ENCODE data around the gene HNRNPLL.
"Not testable (repeated sequence)": the region's sequence is repeated elsewhere in the genome, so short reads cannot be mapped to it uniquely, and the experiment has no call there.

HNRNPLL gene

GRCh38 chr2:38619458-38620164, 16.9 kb upstream of the HNRNPLL start:
- no peak for DNase-seq

GRCh38 chr2:38617301-38617700, 14.6 kb upstream of the HNRNPLL start:
- DNase-seq = no peak

DNA sequence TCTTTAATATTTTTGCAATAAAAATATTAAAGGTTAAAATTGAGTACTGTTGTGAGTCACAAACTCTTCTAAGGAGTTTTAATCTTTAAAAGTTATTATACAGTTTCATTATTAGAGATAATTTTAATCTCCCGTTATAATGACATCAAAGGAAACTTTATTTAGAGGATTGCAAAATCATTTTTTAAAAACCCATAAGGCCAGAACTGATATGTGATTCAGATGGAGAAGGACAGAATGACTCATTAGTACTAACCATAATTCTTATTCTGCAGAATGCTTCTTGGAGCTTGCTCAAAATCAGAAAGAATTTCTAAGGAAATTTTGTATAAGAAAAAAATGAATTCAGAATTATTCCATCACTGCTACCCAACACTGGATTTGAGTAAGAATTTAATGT, 12.5 kb upstream of the HNRNPLL start:
- no peak for DNase-seq

GRCh38 chr2:38613849-38614213, 11.1 kb upstream of the HNRNPLL start:
- no peak for DNase-seq

DNA sequence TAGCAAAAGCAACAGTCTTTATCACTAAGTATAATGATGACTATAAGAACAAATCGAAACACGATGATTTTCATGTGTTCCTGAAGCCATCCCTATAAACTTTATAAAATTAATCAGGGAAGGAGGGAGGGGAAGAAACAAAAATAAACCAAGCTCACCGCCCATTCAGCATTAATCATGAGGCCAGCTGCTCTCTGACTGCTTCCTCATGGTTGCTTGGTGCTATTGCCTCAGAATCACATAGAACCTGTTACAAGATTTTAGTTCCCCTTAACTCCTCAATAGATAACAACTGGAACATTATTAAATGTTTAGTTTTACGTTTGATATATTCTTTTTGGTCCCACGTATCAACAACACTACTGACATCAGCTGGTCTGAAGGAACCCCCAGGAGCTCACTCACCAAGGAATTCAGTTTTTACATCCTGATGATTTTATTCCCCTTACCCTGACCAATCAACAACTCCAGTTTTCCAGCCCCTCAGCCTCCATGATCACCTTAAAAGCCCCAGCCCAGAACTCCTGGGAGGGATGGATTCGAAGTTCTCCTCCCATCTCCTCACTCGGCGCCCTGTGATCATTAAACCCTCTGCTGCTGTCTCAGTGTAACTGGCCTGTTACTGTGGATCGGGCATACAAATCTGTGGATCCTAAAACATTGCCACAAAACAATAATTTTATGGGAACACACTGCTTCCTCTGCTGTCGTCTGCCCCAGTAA, 10.6 kb upstream of the HNRNPLL start:
- DNase-seq = no peak

GRCh38 chr2:38610851-38611801, 8.4 kb upstream of the HNRNPLL start:
- no peak for DNase-seq

DNA sequence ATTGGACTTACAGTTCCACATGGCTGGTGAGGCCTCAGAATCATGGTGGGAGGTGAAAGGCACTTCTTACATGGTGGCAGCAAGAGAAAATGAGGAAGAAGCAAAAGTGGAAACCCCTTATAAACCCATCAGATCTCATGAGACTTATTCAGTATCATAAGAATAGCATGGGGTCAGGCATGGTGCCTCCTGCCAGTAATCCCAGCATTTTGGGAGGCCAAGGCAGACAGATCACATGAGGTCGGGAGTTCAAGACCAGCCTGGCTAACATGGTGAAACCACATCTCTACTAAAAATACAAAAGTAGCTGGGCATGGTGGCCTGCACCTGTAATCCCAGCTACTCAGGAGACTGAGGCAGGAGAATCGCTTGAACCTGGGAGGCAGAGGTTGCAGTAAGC, 6.5 kb upstream of the HNRNPLL start:
- DNase-seq = not testable (repeated sequence)

GRCh38 chr2:38608755-38609154, 6.0 kb upstream of the HNRNPLL start:
- DNase-seq = no peak

DNA sequence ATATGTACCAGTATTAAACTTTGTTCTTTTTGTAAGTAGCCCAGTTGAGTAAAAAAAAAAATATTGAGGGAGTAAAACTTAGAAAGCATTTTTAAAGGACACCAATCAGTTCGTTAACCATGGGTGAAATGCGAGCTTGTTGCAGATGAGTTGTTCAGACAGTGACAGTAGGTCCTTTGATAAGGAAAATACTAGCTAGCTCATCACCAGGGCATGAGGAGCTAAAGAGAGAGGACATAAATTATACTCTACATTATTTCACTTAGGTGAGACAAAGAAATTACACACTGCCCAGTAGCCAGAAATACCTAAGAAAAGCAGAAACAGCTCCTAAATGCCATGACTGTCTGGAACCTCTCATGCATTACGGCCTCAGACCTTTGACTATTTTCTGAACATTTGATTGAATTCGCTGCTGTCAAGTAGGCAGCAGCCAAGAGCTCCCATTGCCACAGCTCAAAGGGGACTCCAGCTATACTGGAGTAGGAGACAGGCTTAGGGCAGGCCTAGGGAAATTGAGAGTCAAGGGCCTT, 2.6 kb upstream of the HNRNPLL start:
- no peak for DNase-seq

DNA sequence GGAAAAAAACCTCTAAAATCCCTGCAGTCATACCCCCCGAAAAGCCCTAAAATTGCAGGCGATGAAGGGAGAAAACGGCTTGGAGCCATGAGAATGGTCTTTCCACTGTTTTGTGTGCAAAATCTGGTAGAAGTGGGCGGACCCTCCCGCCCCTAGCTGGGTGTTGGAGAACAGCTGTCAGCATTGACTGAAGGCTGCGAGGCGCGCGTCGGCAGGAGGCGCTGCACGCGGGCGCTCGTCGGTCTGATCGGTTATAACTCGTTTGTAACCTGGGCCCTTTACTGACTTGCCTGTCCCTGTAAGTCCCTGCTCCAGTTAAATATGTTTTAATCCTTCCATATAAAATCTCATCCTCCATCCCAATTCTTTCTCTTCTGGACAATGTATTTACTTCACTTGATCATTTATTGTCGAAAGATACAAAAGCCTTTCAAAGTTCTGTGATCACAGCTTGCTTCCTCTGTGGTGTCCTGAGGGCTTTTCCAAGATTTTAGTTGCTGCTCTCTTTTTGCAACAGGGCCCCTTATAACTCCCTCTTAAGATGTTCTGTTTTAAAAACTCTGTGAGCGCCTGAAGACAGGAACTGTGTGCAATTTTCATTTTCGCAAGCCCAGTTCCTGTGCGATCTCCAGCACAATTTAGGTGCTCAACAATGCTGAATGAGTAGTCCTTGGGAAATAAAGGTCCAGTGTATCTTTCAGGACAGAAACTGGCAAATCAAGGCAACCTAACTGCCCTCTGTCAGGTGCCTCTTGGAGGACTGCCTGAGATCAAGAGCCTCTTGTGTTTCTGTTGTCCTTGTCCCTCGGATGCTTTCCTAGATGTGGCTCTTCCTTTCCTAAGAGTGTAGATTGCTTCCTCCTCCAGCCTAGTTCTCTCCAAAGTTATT, 918 bp upstream of the HNRNPLL start:
- peak; percentile 78 for DNase-seq

GRCh38 chr2:38602136-38602731, 494 bp downstream of the HNRNPLL start:
- DNase-seq = peak; percentile 33

DNA sequence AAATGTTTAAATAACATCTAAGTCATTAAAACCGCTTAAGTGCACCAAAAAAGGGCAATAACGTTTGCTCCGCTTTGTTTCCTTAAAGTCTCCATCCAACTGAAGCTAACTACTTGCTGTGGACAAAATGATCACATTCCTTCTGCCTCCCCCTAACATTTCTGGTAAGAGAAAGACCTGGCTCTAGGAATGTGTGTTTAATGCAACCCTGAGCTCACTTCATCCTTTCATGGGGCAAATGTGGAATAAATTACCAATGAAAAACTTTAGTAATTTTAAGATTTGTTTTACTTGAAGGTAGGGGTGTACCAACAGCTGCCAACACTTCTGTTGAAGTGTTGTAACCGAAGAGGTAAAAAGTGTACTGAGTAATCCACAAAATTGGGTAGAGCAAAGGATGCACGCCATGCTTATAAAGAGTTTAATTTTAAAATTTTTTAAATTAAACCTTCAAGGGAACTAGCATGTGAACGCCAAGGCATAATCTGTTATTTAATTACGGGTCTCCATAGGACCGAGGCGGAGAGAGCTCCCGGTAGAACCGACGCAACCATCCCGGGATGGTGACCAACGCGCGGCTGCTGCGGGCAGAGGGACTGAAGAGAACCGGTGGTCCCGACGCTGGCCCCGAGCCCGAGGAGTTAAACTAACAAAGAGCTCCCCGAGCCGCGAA, 1.1 kb downstream of the HNRNPLL start:
- no peak for DNase-seq

- no peak for DNase-seq
These were observed 1.7 kb downstream of the HNRNPLL start for GRCh38 chr2:38600921-38601455.

DNA sequence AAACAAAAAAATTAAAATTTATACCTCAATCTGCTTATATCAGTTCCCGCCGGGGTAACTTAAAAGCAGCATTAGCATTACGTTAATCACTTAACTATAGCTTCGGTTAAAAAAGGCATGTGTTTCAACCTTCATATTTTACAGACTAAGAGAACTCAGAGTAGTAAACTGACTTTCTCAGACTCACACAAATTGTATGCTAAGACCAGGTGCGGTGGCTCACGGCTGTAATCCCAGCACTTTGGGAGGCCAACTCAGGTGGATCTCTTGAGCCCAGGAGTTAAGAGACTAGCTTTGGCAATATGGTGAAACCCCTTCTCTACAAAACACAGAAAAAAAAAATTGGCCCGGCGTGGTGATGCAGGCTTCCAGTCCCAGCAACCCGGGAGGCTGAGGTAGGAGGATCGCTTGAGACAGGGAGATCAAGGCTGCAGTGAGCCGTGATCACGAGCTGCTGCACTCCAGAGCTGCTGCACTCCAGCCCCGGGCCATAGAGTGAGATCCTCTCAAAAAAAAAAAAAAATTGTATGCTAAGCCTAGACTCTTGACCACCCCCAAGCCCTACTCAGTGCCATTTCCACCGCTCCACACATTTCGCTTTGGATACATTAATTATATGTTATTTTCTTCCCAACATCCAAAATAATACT, 2.4 kb downstream of the HNRNPLL start:
- DNase-seq = no peak

DNA sequence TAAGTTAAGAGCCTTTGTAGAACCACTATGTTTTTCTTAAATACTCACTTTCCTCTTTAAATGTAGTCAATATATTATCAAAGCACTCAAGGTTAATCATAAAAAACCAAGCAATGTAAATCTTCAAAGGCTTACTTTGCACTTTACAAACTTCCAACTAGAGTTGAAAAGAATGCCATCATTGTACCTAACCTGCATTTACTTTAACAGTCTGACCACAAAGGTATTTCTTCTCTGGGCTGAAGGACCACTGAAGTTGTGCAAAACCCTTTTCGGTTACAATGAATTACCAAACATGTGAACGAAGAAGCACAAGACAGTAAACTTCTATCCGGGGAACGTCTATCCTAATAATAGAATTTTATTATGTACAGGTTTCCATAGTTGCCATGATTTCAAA, 3.0 kb downstream of the HNRNPLL start:
- DNase-seq = no peak

DNA sequence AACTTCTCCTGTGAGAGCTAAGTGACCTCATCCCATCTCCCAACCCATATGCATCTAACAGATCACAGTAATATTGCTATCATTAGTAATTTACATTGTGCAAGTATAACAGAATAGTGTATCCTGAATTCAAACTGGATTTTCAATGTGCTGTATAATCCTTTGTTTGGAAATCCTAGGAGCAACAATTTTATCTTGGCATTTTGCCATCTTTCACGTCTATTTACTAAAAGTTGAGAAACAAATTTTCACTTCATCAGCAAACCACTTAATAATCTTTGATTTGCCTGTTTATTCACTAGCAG, 3.8 kb downstream of the HNRNPLL start:
- DNase-seq = no peak

DNA sequence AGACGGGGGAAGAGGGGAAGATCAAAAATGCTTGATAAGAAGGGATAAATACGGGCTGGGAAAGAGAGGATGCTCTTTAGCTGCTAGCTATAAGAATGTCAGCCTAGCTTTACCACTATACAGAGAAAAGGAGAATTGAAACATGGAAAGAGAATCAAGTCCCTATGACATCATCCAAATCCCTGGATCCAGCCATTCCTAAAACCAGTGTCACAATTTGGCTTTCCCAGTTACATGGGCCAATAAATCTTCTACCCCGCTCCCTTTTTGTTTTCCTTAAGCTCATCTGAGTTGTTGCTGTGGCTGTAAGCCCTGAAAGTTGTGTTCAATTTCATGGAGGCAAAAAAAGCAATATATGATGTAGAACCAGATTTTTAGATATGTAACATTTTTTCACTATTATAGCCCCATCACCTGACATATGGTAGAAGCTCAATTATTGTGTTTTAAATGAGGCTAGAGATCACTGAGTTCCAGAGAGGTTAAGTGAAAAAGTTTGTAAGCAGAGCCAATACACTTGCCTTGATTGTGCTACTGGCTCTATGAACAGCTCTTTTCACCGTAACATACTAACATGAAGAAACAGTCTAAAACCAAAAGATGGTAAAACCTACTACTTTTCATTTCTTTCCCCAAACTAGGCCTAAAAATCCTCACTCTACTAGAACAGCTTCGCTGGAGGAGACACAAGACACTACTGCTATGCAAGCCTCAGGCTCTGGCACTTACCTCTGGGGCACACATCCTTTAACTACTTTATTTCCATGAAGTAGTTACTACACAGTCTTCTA, 4.3 kb downstream of the HNRNPLL start:
- no peak for DNase-seq

DNA sequence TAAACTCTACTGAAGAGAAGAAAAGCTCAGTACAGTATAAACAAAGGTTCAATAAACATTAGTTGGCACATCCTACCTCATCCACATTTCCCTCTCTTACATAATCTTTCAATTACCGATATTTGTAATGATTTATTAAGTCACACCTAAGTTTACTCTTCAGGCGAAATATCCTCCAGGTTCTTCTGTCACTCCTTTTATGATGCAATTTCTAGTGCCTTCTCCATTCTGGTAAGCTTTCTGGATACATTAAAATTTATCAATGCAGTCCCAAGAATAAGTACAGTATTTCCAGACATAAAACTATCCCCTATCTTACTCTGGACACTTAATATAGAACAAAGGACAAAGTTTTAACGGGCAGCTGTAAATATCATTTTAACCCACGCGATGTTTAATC, 5.6 kb downstream of the HNRNPLL start:
- DNase-seq = no peak

- no peak for DNase-seq
These were observed 6.5 kb downstream of the HNRNPLL start for GRCh38 chr2:38596229-38596628.

DNA sequence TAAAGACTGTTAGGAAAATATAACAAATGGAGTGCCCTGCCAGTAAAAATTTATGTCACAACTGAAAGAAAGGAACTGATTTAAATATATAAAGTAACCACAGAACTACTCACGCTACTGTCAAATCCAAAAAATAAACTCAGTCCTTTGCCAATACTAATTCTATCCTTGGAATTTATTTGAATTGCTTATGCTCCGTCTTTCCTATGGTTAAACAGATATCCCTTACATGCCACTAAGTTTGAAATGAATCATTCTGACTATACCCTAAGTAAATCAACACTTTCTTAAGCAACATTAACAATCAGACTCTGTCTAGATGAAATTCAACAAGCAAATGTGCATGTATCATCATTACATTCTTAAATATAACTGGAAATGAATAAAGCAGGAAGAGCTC, 9.8 kb downstream of the HNRNPLL start:
- DNase-seq = no peak

All from activated gamma-delta T cell treated with Interleukin-2 at 50 U/mL for 16 hours (primary cell).